HepG2 (cell line): Measurements from ENCODE around the gene CHST12.

Source experiments
- EP300 ChIP-seq, 3 experiments: sonication (generic) in 1 of 3; formaldehyde crosslinking in 1 of 3; IDR thresholded peaks; 2 replicates each; pipeline versions ENCODE4 v1.5.1 to v1.6.1; 2011 to 2020; ENCODE audit warnings: low read depth in 2 of 3, low read length in 2 of 3, borderline replicate concordance in 1 of 3, improper control_type of control experiment in 1 of 3, mild to moderate bottlenecking in 1 of 3, missing genetic modification reagents in 1 of 3, moderate library complexity in 1 of 3
- HNF1A ChIP-seq, 2 experiments: sonication (generic) in 1 of 2; formaldehyde crosslinking in 1 of 2; IDR thresholded peaks; 2 replicates each; pipeline versions ENCODE4 v1.4.0 to v1.6.1; 2016 to 2020; ENCODE audit warnings: borderline replicate concordance in 1 of 2, low read depth in 1 of 2, mild to moderate bottlenecking in 1 of 2, missing genetic modification reagents in 1 of 2
- HOXD1 ChIP-seq: sonication (generic); formaldehyde crosslinking; IDR thresholded peaks from 2 replicates; pipeline ENCODE4 v1.5.0; 2020; ENCODE audit warnings: missing genetic modification reagents

GRCh38 chr7:2374401-2374800 is 29.0 kb upstream of the CHST12 start:
- TF ChIP-seq HOXD1 (CRISPR knock-in tag) (no peak), HNF1A (IDR thresholded peaks at IDR 0.05; ENCODE audit: low read depth) (no peak), HNF1A (CRISPR knock-in tag; IDR thresholded peaks at IDR 0.05; ENCODE audit: borderline replicate concordance) (no peak), EP300 (IDR thresholded peaks at IDR 0.05; ENCODE audit: low read depth in 2 of 2, low read length in 2 of 2) (no peak), EP300 (CRISPR knock-in tag; IDR thresholded peaks at IDR 0.05; ENCODE audit: borderline replicate concordance) (no peak)
